ENCODE measurements around the gene MACROD2.

GRCh38 chr20:14986026-14986655 lies 990.8 kb downstream of the MACROD2 start:
- TF ChIP-seq POLR2AphosphoS5 (IDR thresholded peaks at IDR 0.05) = no peak
- no peak for TF ChIP-seq EP300 (IDR thresholded peaks at IDR 0.05)
- TF ChIP-seq CTCF (IDR thresholded peaks at IDR 0.05) = no peak
- no peak for TF ChIP-seq POLR2A (IDR thresholded peaks at IDR 0.05)

Measured in suprapubic skin (tissue), 4 donors.